Kidney (tissue), 14 donors: ENCODE results near the gene S100A9. TPM values are rescaled to one million over a fixed set of nuclear protein-coding genes. Genes with fewer than 3 reads are reported as not detected.

Experiments
- DNase-seq, 5 donors: peaks; one replicate each; pipeline ENCODE4 v3.0.0-alpha.2; 2013 to 2020
- FAIRE-seq: peaks from 2 replicates; lab custom pipeline; 2012; peaks lifted over from hg19 to GRCh38; lab: Jason Lieb, UNC
- H3K27ac ChIP-seq, 2 donors: one replicate each; pipeline ENCODE4 v1.7.0; 2013; ENCODE audit warnings: low read depth in 2 of 2, low read length in 2 of 2, inconsistent platforms in 1 of 2
- H3K27me3 ChIP-seq: one replicate; pipeline ENCODE4 v1.7.1; 2013; ENCODE audit warnings: low read length, inconsistent platforms; ENCODE audit not compliant: control insufficient read depth, insufficient read depth
- H3K36me3 ChIP-seq, 3 donors: one replicate each; pipeline versions ENCODE4 v1.7.0 to v1.7.1; 2013; ENCODE audit warnings: low read length in 3 of 3, control low read depth in 1 of 3, inconsistent platforms in 1 of 3; ENCODE audit not compliant: insufficient read depth in 3 of 3, control insufficient read depth in 2 of 3
- H3K4me1 ChIP-seq, 3 donors: one replicate each; pipeline versions ENCODE4 v1.7.0 to v1.7.1; 2013; ENCODE audit warnings: low read length in 3 of 3, inconsistent platforms in 1 of 3, low read depth in 1 of 3; ENCODE audit not compliant: control insufficient read depth in 2 of 3, insufficient read depth in 2 of 3
- H3K4me3 ChIP-seq, 3 donors: one replicate each; pipeline versions ENCODE4 v1.7.0 to v1.8.1; 2013; ENCODE audit warnings: low read length in 3 of 3, control low read depth in 1 of 3, inconsistent platforms in 1 of 3
- H3K9ac ChIP-seq, 3 donors: one replicate each; pipeline versions ENCODE4 v1.7.0 to v1.7.1; 2013; ENCODE audit warnings: low read length in 3 of 3, control low read depth in 1 of 3, inconsistent platforms in 1 of 3
- H3K9me3 ChIP-seq, 3 donors: one replicate each; pipeline versions ENCODE4 v1.7.0 to v1.7.1; 2013; ENCODE audit warnings: low read length in 3 of 3, control low read depth in 1 of 3, inconsistent platforms in 1 of 3; ENCODE audit not compliant: control insufficient read depth in 2 of 3, insufficient read depth in 1 of 3
- CTCF ChIP-seq: IDR thresholded peaks from 3 replicates; pipeline ENCODE4 v1.5.1; 2012; ENCODE audit warnings: mild to moderate bottlenecking, moderate library complexity, borderline replicate concordance; ENCODE audit not compliant: insufficient read depth; ENCODE audit errors: extremely low read depth
- intact Hi-C: fragments of 100-400 bp; cut with DNase I; formaldehyde crosslinking; loops from one replicate; pipeline ENCODE4 v1.11.1; 2022
- polyA plus RNA-seq: library from polyadenylated mRNA; stranded (reverse); fragments of 350-450 nt; fragmentation: Illumina TruSeq; extraction: RNeasy Lipid Tissue Mini Kit (QIAGEN cat#74804); gene quantifications from one replicate; pipeline ENCODE4 v1.2.3, GENCODE V29; 2014; ENCODE audit warnings: low read depth, low replicate concordance; ENCODE audit not compliant: insufficient read depth
- total RNA-seq: library from RNA; stranded (reverse); fragmentation: NEBNext Ultra II Directional; extraction: Animal tissue kit (Norgen Biotek cat#: 25700); gene quantifications from one replicate; pipeline ENCODE4 v1.2.1, GENCODE V29; 2021
- donor health status: control.
- donor health status: control.
- donor health status: control.
- donor health status: control.
- donor health status: control.
- donor health status: DM: yes; HTN: yes; CAD: no.
- donor health status: Normal renal cell carcinoma (clear cell type).

S100A9 gene
- total and polyA plus RNA-seq, 2 donors from 2014 or later: 41.9 to 271 TPM

DNA sequence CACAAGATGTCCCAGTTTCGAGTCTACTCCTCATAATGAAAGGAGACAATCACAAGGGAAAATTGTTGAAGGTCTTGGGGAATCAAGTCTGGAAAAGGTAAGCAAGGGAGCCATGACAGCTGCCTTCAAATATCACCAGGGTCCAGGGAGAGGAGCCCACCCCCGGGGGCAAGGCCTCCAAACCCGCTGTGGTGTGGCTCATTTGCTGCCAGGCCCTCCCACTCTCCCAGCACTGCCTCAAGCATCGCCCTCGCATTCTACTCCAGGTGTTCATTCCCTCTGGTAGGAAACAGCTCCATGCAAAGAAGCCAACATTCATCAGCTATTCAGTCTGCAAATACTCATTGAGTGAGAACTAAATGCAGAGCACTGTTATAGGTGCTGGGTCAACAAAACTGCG is 8.6 kb downstream of the S100A9 start:
- no peak overlapping the region for H3K4me3 ChIP-seq
- no peaks in the 10 kb centered on the region for H3K36me3 ChIP-seq
- H3K9me3 ChIP-seq: no peaks in the 10 kb centered on the region
- H3K9ac ChIP-seq: no peak overlapping the region
- peak in 1 of 5 donors; percentile 15 for DNase-seq
- intact Hi-C loops: no loop called here
- peaks cover 0 to 2% (median 0%) of the 10 kb centered on the region in 3 donors for H3K4me1 ChIP-seq
- no peak for TF ChIP-seq CTCF
- H3K27ac ChIP-seq: no peak overlapping the region
- no peaks in the 10 kb centered on the region for H3K27me3 ChIP-seq
- FAIRE-seq: no peak

GRCh38 chr1:153367090-153367489 is 9.4 kb downstream of the S100A9 start:
- intact Hi-C loops: no loop called here
- FAIRE-seq (no peak), DNase-seq (no peak)
- Histone ChIP-seq H3K4me3 (no peak overlapping the region), H3K9me3 (no peaks in the 10 kb centered on the region), H3K9ac (no peak overlapping the region), H3K4me1 (peaks cover 0 to 2% (median 0%) of the 10 kb centered on the region in 3 donors), H3K27ac (no peak overlapping the region), H3K36me3 (no peaks in the 10 kb centered on the region), H3K27me3 (no peaks in the 10 kb centered on the region)
- no peak for TF ChIP-seq CTCF

GRCh38 chr1:153368495-153368894 is 10.8 kb downstream of the S100A9 start:
- no peak overlapping the region for H3K9ac ChIP-seq
- DNase-seq (no peak), FAIRE-seq (no peak)
- peaks cover 0 to 2% (median 0%) of the 10 kb centered on the region in 3 donors for H3K4me1 ChIP-seq
- no peak for TF ChIP-seq CTCF
- H3K36me3 ChIP-seq: no peaks in the 10 kb centered on the region
- no peaks in the 10 kb centered on the region for H3K9me3 ChIP-seq
- intact Hi-C loops: no loop called here
- H3K27me3 ChIP-seq: no peaks in the 10 kb centered on the region
- H3K4me3 ChIP-seq: no peak overlapping the region
- no peak overlapping the region for H3K27ac ChIP-seq

GRCh38 chr1:153370146-153370545 is 12.5 kb downstream of the S100A9 start:
- Histone ChIP-seq H3K9ac (no peak overlapping the region), H3K27ac (no peak overlapping the region), H3K4me1 (peaks cover 0 to 2% (median 0%) of the 10 kb centered on the region in 3 donors), H3K9me3 (no peaks in the 10 kb centered on the region), H3K4me3 (no peak overlapping the region), H3K36me3 (no peaks in the 10 kb centered on the region), H3K27me3 (no peaks in the 10 kb centered on the region)
- intact Hi-C loops: no loop called here
- peak in 2 of 5 donors; percentile 67 to 74 for DNase-seq
- no peak for TF ChIP-seq CTCF
- no peak for FAIRE-seq
